ENCODE results near the gene ZDHHC1. TPM values are rescaled to one million over a fixed set of nuclear protein-coding genes. Genes with fewer than 3 reads are reported as not detected.

Gene ZDHHC1
- total RNA-seq, 4 donors from 2014 or later = 7.5 to 26.7 (median 17.3) TPM

GRCh38 chr16:67399218-67399733 is 17.0 kb downstream of the ZDHHC1 start:
- TF ChIP-seq EP300 (IDR thresholded peaks at IDR 0.05) = no peak
- TF ChIP-seq, protein P1, sequence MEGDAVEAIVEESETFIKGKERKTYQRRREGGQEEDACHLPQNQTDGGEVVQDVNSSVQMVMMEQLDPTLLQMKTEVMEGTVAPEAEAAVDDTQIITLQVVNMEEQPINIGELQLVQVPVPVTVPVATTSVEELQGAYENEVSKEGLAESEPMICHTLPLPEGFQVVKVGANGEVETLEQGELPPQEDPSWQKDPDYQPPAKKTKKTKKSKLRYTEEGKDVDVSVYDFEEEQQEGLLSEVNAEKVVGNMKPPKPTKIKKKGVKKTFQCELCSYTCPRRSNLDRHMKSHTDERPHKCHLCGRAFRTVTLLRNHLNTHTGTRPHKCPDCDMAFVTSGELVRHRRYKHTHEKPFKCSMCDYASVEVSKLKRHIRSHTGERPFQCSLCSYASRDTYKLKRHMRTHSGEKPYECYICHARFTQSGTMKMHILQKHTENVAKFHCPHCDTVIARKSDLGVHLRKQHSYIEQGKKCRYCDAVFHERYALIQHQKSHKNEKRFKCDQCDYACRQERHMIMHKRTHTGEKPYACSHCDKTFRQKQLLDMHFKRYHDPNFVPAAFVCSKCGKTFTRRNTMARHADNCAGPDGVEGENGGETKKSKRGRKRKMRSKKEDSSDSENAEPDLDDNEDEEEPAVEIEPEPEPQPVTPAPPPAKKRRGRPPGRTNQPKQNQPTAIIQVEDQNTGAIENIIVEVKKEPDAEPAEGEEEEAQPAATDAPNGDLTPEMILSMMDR (IDR thresholded peaks at IDR 0.05) = peak in 3 of 4 experiments; percentile 63 to 93 (median 67)
- no peaks in the 10 kb centered on the region for H3K9me3 ChIP-seq
- peak overlapping the region in 2 of 4 donors; percentile 7 to 46 for H3K27ac ChIP-seq
- peak overlapping the region in 1 of 2 donors; percentile 29 for H3K4me3 ChIP-seq
- peaks cover 3 to 55% (median 35%) of the 10 kb centered on the region in 3 donors for H3K4me1 ChIP-seq
- H3K27me3 ChIP-seq = no peaks in the 10 kb centered on the region
- H3K36me3 ChIP-seq = peaks cover 0 to 2% of the 10 kb centered on the region in 2 donors
- ATAC-seq = peak; percentile 40
- no CpG with 5 or more reads among the region's 42 CpGs for WGBS, 2 donors (ENCODE audit: low coverage in 1 of 2)

DNA sequence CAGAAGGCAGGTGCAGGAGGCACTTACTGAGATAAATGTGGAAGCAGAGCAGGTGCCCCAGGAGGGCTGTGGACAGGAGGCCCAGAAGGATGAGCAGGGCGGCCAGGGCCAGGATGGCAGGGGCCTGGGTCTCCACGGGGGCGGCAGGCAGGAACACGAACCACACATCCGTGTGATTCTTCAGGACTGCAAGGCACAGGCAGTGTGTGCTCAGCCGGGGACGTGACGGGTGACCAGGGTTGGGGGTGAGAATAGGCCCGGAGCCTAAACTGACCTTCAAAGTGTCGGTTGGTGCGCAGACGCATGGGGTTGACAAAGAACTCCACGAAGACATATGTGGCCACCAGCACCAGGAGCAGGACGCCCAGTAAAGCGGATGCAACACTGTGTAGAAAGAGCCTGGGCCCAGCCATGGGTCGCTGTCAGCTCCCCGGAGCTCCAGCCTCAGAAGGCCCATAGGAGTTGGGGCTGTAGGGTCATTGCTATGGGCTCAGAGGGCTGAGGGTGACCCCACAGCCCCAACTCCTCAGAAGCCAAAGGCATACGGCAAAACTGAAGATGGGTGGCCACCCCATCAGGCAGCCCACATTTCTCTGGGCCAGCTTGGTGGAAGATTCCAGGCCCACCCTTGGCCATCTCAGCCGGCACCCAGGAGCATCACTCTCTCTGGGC is 17.6 kb downstream of the ZDHHC1 start:
- Histone ChIP-seq H3K27ac (peak overlapping the region in 2 of 4 donors; percentile 7 to 46), H3K36me3 (no peaks in the 10 kb centered on the region), H3K27me3 (no peaks in the 10 kb centered on the region), H3K4me3 (no peak overlapping the region), H3K4me1 (peaks cover 3 to 61% (median 39%) of the 10 kb centered on the region in 3 donors), H3K9me3 (no peaks in the 10 kb centered on the region)
- ATAC-seq = no peak
- TF ChIP-seq EP300 (IDR thresholded peaks at IDR 0.05) (no peak), POLR2A (IDR thresholded peaks at IDR 0.05) (no peak), POLR2AphosphoS5 (IDR thresholded peaks at IDR 0.05) (no peak)
- TF ChIP-seq, protein P1 (IDR thresholded peaks at IDR 0.05) = no peak
- WGBS, 2 donors (ENCODE audit: low coverage in 1 of 2) = 95 to 100% methylated on average over 1 to 7 of the region's 19 CpGs

- H3K9me3 ChIP-seq = no peaks in the 10 kb centered on the region
- 89 to 100% methylated on average over 1 to 3 of the region's 22 CpGs for WGBS, 2 donors (ENCODE audit: low coverage in 1 of 2)
- TF ChIP-seq POLR2A (IDR thresholded peaks at IDR 0.05) (no peak), POLR2AphosphoS5 (IDR thresholded peaks at IDR 0.05) (no peak), EP300 (IDR thresholded peaks at IDR 0.05) (no peak)
- TF ChIP-seq, protein P1 (IDR thresholded peaks at IDR 0.05) = no peak
- no peak overlapping the region for H3K4me3 ChIP-seq
- H3K36me3 ChIP-seq = no peaks in the 10 kb centered on the region
- peak overlapping the region in 3 of 4 donors; percentile 87 to 89 (median 88) for H3K27ac ChIP-seq
- no peak for ATAC-seq
- no peaks in the 10 kb centered on the region for H3K27me3 ChIP-seq
- H3K4me1 ChIP-seq = peaks cover 3 to 67% (median 41%) of the 10 kb centered on the region in 3 donors
These were observed 18.3 kb downstream of the ZDHHC1 start for GRCh38 chr16:67397812-67398545.

DNA sequence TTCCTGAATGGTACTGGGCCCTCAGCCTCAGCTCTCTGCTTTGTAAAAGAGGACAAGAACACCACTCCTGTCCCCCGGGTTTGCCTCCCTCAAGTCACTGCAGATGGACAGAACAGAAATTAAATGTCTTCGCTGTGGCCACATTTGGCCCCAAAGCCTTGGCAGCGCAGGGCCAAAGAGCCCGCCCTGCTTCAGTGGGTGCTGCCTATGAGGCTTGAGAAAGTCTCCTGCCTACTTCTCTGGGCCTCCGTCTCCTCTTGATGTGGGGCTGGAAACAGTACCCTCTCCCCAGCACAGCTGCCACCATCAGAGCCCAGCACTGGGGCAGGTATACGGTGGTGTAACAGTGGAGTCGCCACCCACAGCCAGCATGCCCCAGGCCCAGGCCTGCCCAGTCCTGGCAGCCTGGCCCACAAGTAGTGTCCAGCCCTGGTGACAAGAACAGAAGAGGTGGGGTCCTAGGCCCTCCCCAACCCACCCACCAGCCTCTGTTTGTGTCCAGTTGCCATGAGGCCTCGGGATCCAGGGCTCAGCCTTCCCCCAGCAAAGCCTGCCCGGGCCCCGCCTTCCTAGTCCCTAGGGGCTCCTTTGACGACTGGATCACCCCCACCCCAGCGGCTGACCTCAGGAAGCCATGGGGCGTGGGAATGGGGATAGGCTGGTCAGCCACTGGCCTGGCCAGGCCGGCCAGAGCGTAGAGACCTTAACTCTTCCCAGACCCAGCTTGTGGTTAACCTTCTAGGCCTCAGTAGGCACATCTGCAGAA is 19.1 kb downstream of the ZDHHC1 start:
- 77% methylated on average over 6 of the region's 15 CpGs; no CpG with 5 or more reads in 1 of the 2 donors for WGBS, 2 donors (ENCODE audit: low coverage in 1 of 2)
- Histone ChIP-seq H3K36me3 (no peaks in the 10 kb centered on the region), H3K4me1 (peaks cover 3 to 74% (median 48%) of the 10 kb centered on the region in 3 donors), H3K4me3 (no peak overlapping the region), H3K9me3 (no peaks in the 10 kb centered on the region), H3K27me3 (no peaks in the 10 kb centered on the region), H3K27ac (peak overlapping the region in 3 of 4 donors; percentile 87 to 89 (median 88))
- TF ChIP-seq POLR2AphosphoS5 (IDR thresholded peaks at IDR 0.05) = no peak
- TF ChIP-seq, protein P1 (IDR thresholded peaks at IDR 0.05) = no peak
- no peak for TF ChIP-seq EP300 (IDR thresholded peaks at IDR 0.05)
- TF ChIP-seq POLR2A (IDR thresholded peaks at IDR 0.05) = no peak
- ATAC-seq = no peak

Measured in gastroesophageal sphincter (tissue), 4 donors.